ENCODE data around the gene AGPAT3.

- no peak for TF ChIP-seq CTCF (IDR thresholded peaks at IDR 0.05)
- TF ChIP-seq POLR2A (IDR thresholded peaks at IDR 0.05), result no peak
Measured at GRCh38 chr21:44005593-44005992, 140.6 kb downstream of the AGPAT3 start.

Data from right lobe of liver (tissue), 4 donors.